DOHH2 (cell line): ENCODE data around the gene NOCT.

Source experiments
- H3F3A ChIP-seq: fragments of 200-600 bp; sonication (generic), shearing (Covaris generic); 2 replicates; pipeline ENCODE4 v1.6.0; 2016; ENCODE audit warnings: antibody characterized with exemption, mild to moderate bottlenecking; ENCODE audit not compliant: control insufficient read depth, insufficient read depth
- H3K27ac ChIP-seq: fragments of 200-600 bp; sonication (generic); 2 replicates; pipeline ENCODE4 v1.5.1; 2014; ENCODE audit warnings: low read depth, mild to moderate bottlenecking, low read length, moderate library complexity
- H3K27me3 ChIP-seq: fragments of 200-600 bp; sonication (generic); 2 replicates; pipeline ENCODE4 v1.6.1; 2014; ENCODE audit warnings: mild to moderate bottlenecking, low read length, mixed read lengths; ENCODE audit not compliant: control insufficient read depth
- H3K36me3 ChIP-seq: fragments of 200-600 bp; sonication (generic); 2 replicates; pipeline ENCODE4 v1.6.1; 2014; ENCODE audit warnings: mild to moderate bottlenecking, low read length, moderate library complexity, mixed read lengths; ENCODE audit not compliant: control insufficient read depth
- H3K4me1 ChIP-seq: fragments of 200-600 bp; sonication (generic); 2 replicates; pipeline ENCODE4 v1.6.1; 2014; ENCODE audit warnings: mild to moderate bottlenecking, low read length, mixed read lengths; ENCODE audit not compliant: control insufficient read depth
- H3K4me2 ChIP-seq: fragments of 200-600 bp; sonication (generic); 2 replicates; pipeline ENCODE4 v1.6.0; 2014; ENCODE audit warnings: mild to moderate bottlenecking, low read length, moderate library complexity
- H3K4me3 ChIP-seq: fragments of 200-600 bp; sonication (generic); 2 replicates; pipeline ENCODE4 v1.5.1; 2014; ENCODE audit warnings: mild to moderate bottlenecking, low read length, mixed read lengths
- H3K79me2 ChIP-seq: fragments of 200-600 bp; sonication (generic); 2 replicates; pipeline ENCODE4 v1.6.1; 2014; ENCODE audit warnings: mild to moderate bottlenecking, low read length, mixed read lengths; ENCODE audit not compliant: control insufficient read depth
- H3K9me2 ChIP-seq: fragments of 200-600 bp; sonication (generic); replicated peaks from 2 replicates; pipeline ENCODE4 v1.6.1; 2014; ENCODE audit warnings: mild to moderate bottlenecking, low read length, mixed read lengths; ENCODE audit not compliant: control insufficient read depth
- H3K9me3 ChIP-seq: fragments of 200-600 bp; sonication (generic); 2 replicates; pipeline ENCODE4 v1.6.1; 2014; ENCODE audit warnings: antibody characterized with exemption, low read length, mixed read lengths; ENCODE audit not compliant: control insufficient read depth, insufficient read depth
- H4K20me1 ChIP-seq: fragments of 200-600 bp; sonication (generic); 2 replicates; pipeline ENCODE4 v1.6.0; 2014; ENCODE audit warnings: low read depth, mild to moderate bottlenecking, antibody characterized with exemption, low read length, moderate library complexity; ENCODE audit not compliant: control insufficient read depth, insufficient read depth
- EZH2phosphoT487 ChIP-seq: fragments of 200-600 bp; sonication (generic); IDR thresholded peaks from 2 replicates; pipeline ENCODE4 v1.6.1; 2017; ENCODE audit warnings: borderline replicate concordance, mild to moderate bottlenecking, antibody characterized with exemption, low read length, moderate library complexity, mixed read lengths
- TF ChIP-seq, protein P1 (sequence below): fragments of 200-600 bp; sonication (generic); IDR thresholded peaks from one replicate; pipeline ENCODE4 v1.5.1; 2014; ENCODE audit warnings: antibody characterized with exemption, mild to moderate bottlenecking, low read depth, low read length; ENCODE audit not compliant: poor library complexity, severe bottlenecking

Gene NOCT

DNA sequence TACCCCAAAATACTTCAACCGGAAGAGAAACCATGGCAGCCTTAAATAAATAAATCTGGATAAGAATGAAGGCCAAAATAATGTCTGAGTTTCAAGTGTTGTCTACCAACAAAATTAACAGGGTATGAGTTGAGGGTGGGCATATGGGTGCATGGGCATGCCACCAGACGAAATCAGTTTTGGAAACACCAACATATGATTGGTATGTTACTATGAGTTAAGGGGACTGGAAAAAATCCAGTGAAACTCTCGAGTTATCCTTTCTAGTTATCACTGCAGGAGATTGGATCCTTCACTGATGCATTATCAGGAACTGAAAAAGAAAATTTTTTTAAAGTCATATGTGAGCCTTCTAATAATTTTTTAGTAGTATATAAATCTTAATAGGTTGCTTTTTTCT is 32.4 kb downstream of the NOCT start:
- Histone ChIP-seq H3K4me1 (no peaks in the 10 kb centered on the region), H3K4me2 (no peak overlapping the region), H3K9me2 (no peaks in the 10 kb centered on the region), H3K4me3 (no peak overlapping the region), H3K27me3 (no peaks in the 10 kb centered on the region), H3K79me2 (peaks cover 58% of the 10 kb centered on the region), H4K20me1 (0 out of 2 replicates have a peak, but pooled peaks cover 4% of the 10 kb centered on the region), H3F3A (peaks cover 20% of the 10 kb centered on the region), H3K27ac (no peak overlapping the region), H3K9me3 (no peaks in the 10 kb centered on the region), H3K36me3 (peaks cover 73% of the 10 kb centered on the region)
- TF ChIP-seq, protein P1, sequence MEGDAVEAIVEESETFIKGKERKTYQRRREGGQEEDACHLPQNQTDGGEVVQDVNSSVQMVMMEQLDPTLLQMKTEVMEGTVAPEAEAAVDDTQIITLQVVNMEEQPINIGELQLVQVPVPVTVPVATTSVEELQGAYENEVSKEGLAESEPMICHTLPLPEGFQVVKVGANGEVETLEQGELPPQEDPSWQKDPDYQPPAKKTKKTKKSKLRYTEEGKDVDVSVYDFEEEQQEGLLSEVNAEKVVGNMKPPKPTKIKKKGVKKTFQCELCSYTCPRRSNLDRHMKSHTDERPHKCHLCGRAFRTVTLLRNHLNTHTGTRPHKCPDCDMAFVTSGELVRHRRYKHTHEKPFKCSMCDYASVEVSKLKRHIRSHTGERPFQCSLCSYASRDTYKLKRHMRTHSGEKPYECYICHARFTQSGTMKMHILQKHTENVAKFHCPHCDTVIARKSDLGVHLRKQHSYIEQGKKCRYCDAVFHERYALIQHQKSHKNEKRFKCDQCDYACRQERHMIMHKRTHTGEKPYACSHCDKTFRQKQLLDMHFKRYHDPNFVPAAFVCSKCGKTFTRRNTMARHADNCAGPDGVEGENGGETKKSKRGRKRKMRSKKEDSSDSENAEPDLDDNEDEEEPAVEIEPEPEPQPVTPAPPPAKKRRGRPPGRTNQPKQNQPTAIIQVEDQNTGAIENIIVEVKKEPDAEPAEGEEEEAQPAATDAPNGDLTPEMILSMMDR: no peak
- no peak for TF ChIP-seq EZH2phosphoT487

DNA sequence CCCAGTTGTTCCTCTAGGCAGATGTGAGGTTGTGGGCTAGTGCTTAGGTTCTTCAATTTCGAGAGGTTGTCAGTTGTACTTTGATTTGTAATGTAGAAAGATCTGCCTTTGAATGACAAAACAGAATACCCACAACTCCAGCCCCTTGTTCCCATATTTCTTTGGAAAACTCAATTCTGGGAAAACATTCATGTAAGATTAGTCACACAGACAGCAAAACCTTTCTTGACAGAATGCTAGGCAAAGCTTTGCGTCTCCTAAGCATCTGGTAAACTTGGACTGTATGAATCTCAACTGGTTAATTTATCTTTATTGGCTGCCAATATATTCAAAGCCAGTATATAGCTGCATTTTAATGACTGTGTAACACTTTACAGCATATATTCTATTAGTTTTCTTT is 34.9 kb downstream of the NOCT start:
- no peaks in the 10 kb centered on the region for H3K9me2 ChIP-seq
- H3K9me3 ChIP-seq: no peaks in the 10 kb centered on the region
- H4K20me1 ChIP-seq: 0 out of 2 replicates have a peak, but pooled peaks cover 4% of the 10 kb centered on the region
- peaks cover 76% of the 10 kb centered on the region for H3K36me3 ChIP-seq
- H3K4me3 ChIP-seq: no peak overlapping the region
- TF ChIP-seq, protein P1: no peak
- no peak for TF ChIP-seq EZH2phosphoT487
- no peak overlapping the region for H3K27ac ChIP-seq
- H3K27me3 ChIP-seq: no peaks in the 10 kb centered on the region
- no peak overlapping the region for H3K4me2 ChIP-seq
- H3K4me1 ChIP-seq: no peaks in the 10 kb centered on the region
- peaks cover 52% of the 10 kb centered on the region for H3K79me2 ChIP-seq
- peaks cover 20% of the 10 kb centered on the region for H3F3A ChIP-seq

DNA sequence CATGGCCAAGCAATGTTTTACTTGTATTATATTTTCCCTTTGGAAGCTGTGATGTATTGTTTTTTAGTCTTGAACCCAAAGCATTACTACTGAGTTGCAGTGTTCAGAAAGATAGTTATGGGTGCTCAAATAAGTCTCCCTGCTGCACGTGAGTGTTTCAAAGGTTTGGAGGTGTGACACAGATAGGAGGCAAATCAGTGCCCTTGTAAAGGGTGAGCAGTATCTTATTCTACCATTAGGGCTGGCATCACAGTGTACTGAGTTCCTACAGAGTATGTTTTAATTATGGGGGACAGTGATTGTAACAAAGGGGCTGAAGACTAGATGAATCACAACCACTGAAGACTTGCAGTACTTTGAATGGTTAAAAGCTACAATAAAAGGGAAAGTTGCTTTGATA is 38.3 kb downstream of the NOCT start:
- Histone ChIP-seq H4K20me1 (no peaks in the 10 kb centered on the region), H3K79me2 (peaks cover 59% of the 10 kb centered on the region), H3K27me3 (no peaks in the 10 kb centered on the region), H3F3A (peaks cover 15% of the 10 kb centered on the region), H3K36me3 (peaks cover 78% of the 10 kb centered on the region), H3K9me3 (no peaks in the 10 kb centered on the region), H3K4me3 (no peak overlapping the region), H3K27ac (no peak overlapping the region), H3K9me2 (no peaks in the 10 kb centered on the region), H3K4me2 (no peak overlapping the region), H3K4me1 (no peaks in the 10 kb centered on the region)
- no peak for TF ChIP-seq EZH2phosphoT487
- TF ChIP-seq, protein P1: no peak
